ENCODE data around the gene AHI1.

Gene AHI1

GRCh38 chr6:135233686-135234491, 263.7 kb downstream of the AHI1 start:
- H4K20me1 ChIP-seq (ENCODE audit: insufficient read depth, low read length): no peaks in the 10 kb centered on the region
- no peaks in the 10 kb centered on the region for H3K27me3 ChIP-seq (replicated peaks; ENCODE audit: insufficient read depth, low read length)
- H3K36me3 ChIP-seq (replicated peaks; ENCODE audit: insufficient read depth, low read length): no peaks in the 10 kb centered on the region
- H3K27ac ChIP-seq (ENCODE audit: low read length): peak overlapping the region; percentile 82
- peak overlapping the region; percentile 49 for H3K9ac ChIP-seq (ENCODE audit: low read length)
- H3K4me3 ChIP-seq (ENCODE audit: low read length): peak overlapping the region; percentile 18
- no peaks in the 10 kb centered on the region for H3K9me3 ChIP-seq (replicated peaks; ENCODE audit: insufficient read depth, low read length)
- H3K4me1 ChIP-seq (ENCODE audit: low read length): peaks cover 29% of the 10 kb centered on the region
- TF ChIP-seq EZH2 (optimal IDR thresholded peaks at IDR 0.05; ENCODE audit: low read depth, low read length) (no peak), EZH2phosphoT487 (IDR thresholded peaks at IDR 0.05; ENCODE audit: low read length) (no peak), CTCF (IDR thresholded peaks at IDR 0.05; ENCODE audit: low read length) (no peak)
- peaks cover 23% of the 10 kb centered on the region for H3F3A ChIP-seq (ENCODE audit: insufficient read depth, low read length)
- peak overlapping the region; percentile 50 for H2AFZ ChIP-seq (ENCODE audit: low read length)
- peak; percentile 61 for DNase-seq
- H3K79me2 ChIP-seq (ENCODE audit: low read length): no peaks in the 10 kb centered on the region
- H3K4me2 ChIP-seq (ENCODE audit: low read depth, low read length): peak overlapping the region; percentile 71
- H3K9me2 ChIP-seq (replicated peaks; ENCODE audit: insufficient read depth, low read length): no peaks in the 10 kb centered on the region
